SK-N-MC (cell line): ENCODE data around the gene PCDHGC3.

Experiments used
- DNase-seq: peaks from one replicate; pipeline ENCODE4 v3.0.0-alpha.2; 2011; ENCODE audit warnings: low read depth, low spot score
- H3K27ac ChIP-seq: fragments of 200-600 bp; sonication (generic); 2 replicates; pipeline ENCODE4 v1.5.1; 2016; ENCODE audit warnings: mixed run types
- H3K36me3 ChIP-seq: fragments of 200-600 bp; sonication (generic); 2 replicates; pipeline ENCODE4 v1.6.1; 2017; ENCODE audit warnings: antibody characterized with exemption, low read length, mixed read lengths; ENCODE audit not compliant: insufficient read depth
- H3K4me3 ChIP-seq: fragments of 200-600 bp; sonication (generic); 2 replicates; pipeline ENCODE4 v1.5.1; 2016
- H3K9ac ChIP-seq: fragments of 200-600 bp; sonication (generic); 2 replicates; pipeline ENCODE4 v1.8.0; 2017; ENCODE audit warnings: mixed run types, mixed read lengths; ENCODE audit not compliant: insufficient read length
- H3K9me3 ChIP-seq: fragments of 200-600 bp; sonication (generic); 2 replicates; pipeline ENCODE4 v1.6.1; 2017; ENCODE audit warnings: low read depth, mild to moderate bottlenecking, antibody characterized with exemption, low read length, moderate library complexity, mixed read lengths
- EZH2 ChIP-seq: fragments of 200-600 bp; sonication (generic); IDR thresholded peaks from one replicate; pipeline ENCODE4 v1.6.1; 2017; ENCODE audit warnings: antibody characterized with exemption
- FOXP2 ChIP-seq: optimal IDR thresholded peaks from 2 replicates; pipeline ENCODE3; 2011; ENCODE audit warnings: mild to moderate bottlenecking, moderate library complexity; ENCODE audit not compliant: insufficient read depth; ENCODE audit errors: extremely low read length, control extremely low read depth
- POLR2AphosphoS5 ChIP-seq: IDR thresholded peaks from 2 replicates; pipeline ENCODE4 v1.6.1; 2012; ENCODE audit warnings: mild to moderate bottlenecking, low read depth, low read length, borderline replicate concordance

PCDHGC3 gene

DNA sequence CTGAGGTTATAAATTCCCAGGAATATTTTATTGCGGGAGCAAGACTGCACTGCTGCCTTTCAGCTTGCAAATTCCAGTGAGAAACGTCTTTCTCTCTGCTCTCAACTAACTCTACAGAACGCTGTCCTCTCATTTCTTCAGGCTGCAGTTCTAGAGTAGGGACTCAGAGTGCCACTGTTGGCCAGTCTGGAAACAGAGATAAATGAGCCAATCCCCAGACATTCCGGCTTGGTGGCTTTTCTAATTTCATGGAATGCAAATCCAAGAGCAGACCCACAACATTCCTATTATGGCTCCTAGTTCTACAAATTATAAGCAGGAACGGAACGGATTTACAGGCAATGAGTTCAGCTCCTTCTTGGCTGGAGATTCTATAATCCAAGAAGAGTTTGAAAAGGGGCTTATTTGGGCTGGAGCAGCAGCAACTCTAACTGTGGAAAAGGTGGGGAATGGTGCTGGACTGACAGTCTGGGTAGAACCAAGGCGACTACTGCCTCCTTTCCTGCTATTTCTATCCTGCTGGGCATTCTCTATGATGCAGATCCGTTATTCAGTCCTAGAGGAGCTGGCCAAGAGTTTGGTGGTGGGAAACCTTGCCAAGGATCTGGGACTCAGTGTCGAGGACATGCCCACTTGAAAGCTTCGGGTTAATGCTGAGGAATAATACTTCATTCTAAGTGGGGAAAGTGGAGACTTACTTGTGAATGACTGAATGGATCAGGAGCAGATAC lies 36.2 kb upstream of the PCDHGC3 start:
- no peaks in the 10 kb centered on the region for H3K9me3 ChIP-seq
- no peak overlapping the region for H3K4me3 ChIP-seq
- TF ChIP-seq POLR2AphosphoS5 (no peak), FOXP2 (no peak), EZH2 (no peak)
- no peaks in the 10 kb centered on the region for H3K36me3 ChIP-seq
- no peak overlapping the region for H3K9ac ChIP-seq
- DNase-seq = no peak
- H3K27ac ChIP-seq = no peak overlapping the region

DNA sequence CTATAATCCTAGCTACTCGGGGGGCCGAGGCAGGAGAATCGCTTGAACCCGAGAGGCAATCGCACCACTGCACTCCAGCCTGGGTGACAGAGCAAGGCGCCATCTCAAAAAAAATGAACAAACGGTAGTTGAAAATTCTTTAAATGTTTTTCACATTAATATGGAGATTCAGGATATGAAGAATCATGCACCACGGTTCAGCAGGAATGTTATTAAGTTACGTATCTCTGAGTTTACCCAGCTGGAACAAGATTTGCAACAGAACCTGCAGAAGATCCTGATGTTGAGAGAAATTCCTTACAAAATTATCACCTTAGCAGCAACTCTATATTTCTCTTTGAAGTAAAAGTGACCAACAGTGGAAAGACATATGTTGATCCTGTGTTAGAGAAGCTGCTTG lies 35.4 kb upstream of the PCDHGC3 start:
- Histone ChIP-seq H3K9ac (no peak overlapping the region), H3K9me3 (no peaks in the 10 kb centered on the region), H3K36me3 (no peaks in the 10 kb centered on the region), H3K4me3 (no peak overlapping the region), H3K27ac (no peak overlapping the region)
- no peak for DNase-seq
- TF ChIP-seq FOXP2 = no peak
- TF ChIP-seq POLR2AphosphoS5 = no peak
- TF ChIP-seq EZH2 = no peak

GRCh38 chr5:141441571-141442170 lies 34.1 kb upstream of the PCDHGC3 start:
- no peaks in the 10 kb centered on the region for H3K9me3 ChIP-seq
- no peaks in the 10 kb centered on the region for H3K36me3 ChIP-seq
- no peak overlapping the region for H3K9ac ChIP-seq
- H3K4me3 ChIP-seq = no peak overlapping the region
- H3K27ac ChIP-seq = no peak overlapping the region
- TF ChIP-seq EZH2 (no peak), FOXP2 (no peak), POLR2AphosphoS5 (no peak)
- DNase-seq = no peak

- TF ChIP-seq POLR2AphosphoS5 (no peak), FOXP2 (no peak), EZH2 (no peak)
- H3K9me3 ChIP-seq = no peaks in the 10 kb centered on the region
- DNase-seq = no peak
- no peaks in the 10 kb centered on the region for H3K36me3 ChIP-seq
- H3K9ac ChIP-seq = no peak overlapping the region
- no peak overlapping the region for H3K4me3 ChIP-seq
- H3K27ac ChIP-seq = no peak overlapping the region
These were observed 10.4 kb upstream of the PCDHGC3 start for GRCh38 chr5:141465351-141465750.

DNA sequence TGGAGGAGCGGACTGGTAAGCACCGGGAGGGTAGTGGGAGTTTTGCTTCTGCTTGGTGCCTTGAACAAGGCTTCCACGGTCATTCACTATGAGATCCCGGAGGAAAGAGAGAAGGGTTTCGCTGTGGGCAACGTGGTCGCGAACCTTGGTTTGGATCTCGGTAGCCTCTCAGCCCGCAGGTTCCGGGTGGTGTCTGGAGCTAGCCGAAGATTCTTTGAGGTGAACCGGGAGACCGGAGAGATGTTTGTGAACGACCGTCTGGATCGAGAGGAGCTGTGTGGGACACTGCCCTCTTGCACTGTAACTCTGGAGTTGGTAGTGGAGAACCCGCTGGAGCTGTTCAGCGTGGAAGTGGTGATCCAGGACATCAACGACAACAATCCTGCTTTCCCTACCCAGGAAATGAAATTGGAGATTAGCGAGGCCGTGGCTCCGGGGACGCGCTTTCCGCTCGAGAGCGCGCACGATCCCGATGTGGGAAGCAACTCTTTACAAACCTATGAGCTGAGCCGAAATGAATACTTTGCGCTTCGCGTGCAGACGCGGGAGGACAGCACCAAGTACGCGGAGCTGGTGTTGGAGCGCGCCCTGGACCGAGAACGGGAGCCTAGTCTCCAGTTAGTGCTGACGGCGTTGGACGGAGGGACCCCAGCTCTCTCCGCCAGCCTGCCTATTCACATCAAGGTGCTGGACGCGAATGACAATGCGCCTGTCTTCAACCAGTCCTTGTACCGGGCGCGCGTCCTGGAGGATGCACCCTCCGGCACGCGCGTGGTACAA lies 556 bp downstream of the PCDHGC3 start:
- H3K4me3 ChIP-seq = peak overlapping the region; percentile 82

GRCh38 chr5:141477044-141477575 lies 1.3 kb downstream of the PCDHGC3 start:
- H3K9ac ChIP-seq = no peak overlapping the region
- H3K4me3 ChIP-seq = no peak overlapping the region
- H3K27ac ChIP-seq = no peak overlapping the region

More for the DNA sequence above, 556 bp downstream of the PCDHGC3 start:
- no peak for DNase-seq
- Histone ChIP-seq H3K27ac (no peak overlapping the region), H3K9ac (peak overlapping the region; percentile 72), H3K9me3 (no peaks in the 10 kb centered on the region; the same call in 1 of the 2 replicates), H3K36me3 (peaks cover 12% of the 10 kb centered on the region; the same call in 1 of the 2 replicates)
- TF ChIP-seq FOXP2 = no peak
- no peak for TF ChIP-seq POLR2AphosphoS5
- no peak for TF ChIP-seq EZH2

GRCh38 chr5:141477815-141478214 lies 2.0 kb downstream of the PCDHGC3 start:
- DNase-seq = no peak
- Histone ChIP-seq H3K4me3 (no peak overlapping the region), H3K36me3 (peaks cover 12% of the 10 kb centered on the region; the same call in 1 of the 2 replicates), H3K9ac (no peak overlapping the region), H3K27ac (no peak overlapping the region), H3K9me3 (no peaks in the 10 kb centered on the region; the same call in 1 of the 2 replicates)
- no peak for TF ChIP-seq POLR2AphosphoS5
- TF ChIP-seq FOXP2 = no peak
- TF ChIP-seq EZH2 = no peak

More at GRCh38 chr5:141477044-141477575, 1.3 kb downstream of the PCDHGC3 start:
- TF ChIP-seq EZH2 (no peak), POLR2AphosphoS5 (no peak), FOXP2 (no peak)
- peaks cover 12% of the 10 kb centered on the region; the same call in 1 of the 2 replicates for H3K36me3 ChIP-seq
- no peak for DNase-seq
- no peaks in the 10 kb centered on the region; the same call in 1 of the 2 replicates for H3K9me3 ChIP-seq
